Cortex of kidney (tissue), 1 donor: ENCODE data around the gene RICTOR.

Source experiments
- DNase-seq: peaks from one replicate; lab custom pipeline; 2025; lab: John Stamatoyannopoulos, UW

Gene RICTOR

GRCh38 chr5:38940230-38940858 lies 133.9 kb downstream of the RICTOR start:
- DNase-seq, result no peak

DNA sequence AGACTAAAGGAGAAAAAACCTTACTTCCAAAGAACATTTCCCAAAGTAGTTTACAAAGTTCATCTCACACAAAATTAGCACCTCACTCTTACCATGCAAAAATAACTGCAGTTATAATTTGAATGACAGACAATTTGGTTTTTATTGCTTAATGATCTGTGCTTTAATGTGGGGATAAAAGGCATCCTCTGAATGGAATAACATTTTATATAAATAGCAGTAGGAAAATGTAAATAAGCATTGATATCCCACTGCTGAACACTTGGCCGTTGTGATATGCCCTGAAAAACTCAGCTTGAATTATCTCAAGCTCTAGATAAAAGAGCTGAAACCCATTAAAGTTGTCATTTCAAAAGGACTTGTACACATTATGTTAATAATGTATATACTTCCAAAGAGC lies 135.2 kb downstream of the RICTOR start:
- DNase-seq, result no peak

DNA sequence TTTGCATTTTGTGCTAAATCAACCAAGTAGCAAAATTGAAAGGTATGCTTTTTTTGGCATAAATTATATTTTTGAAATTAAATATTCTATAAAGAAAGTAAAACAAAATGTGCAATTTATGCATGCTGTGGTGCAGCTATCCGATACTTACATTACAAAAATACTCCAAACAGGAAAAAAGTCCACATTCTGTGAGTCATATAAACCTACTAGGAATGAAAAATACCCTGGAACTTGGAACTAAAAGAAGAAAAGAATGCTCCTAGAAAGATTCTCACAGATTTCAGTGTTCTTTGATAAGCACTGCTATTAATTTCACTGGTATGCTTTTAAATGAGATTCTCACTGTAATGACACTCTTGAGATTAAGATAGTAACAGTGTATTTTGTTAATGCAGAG lies 135.8 kb downstream of the RICTOR start:
- DNase-seq, result no peak

GRCh38 chr5:38936269-38936668 lies 137.9 kb downstream of the RICTOR start:
- DNase-seq, result no peak

GRCh38 chr5:38935437-38935836 lies 138.8 kb downstream of the RICTOR start:
- DNase-seq, result no peak

- DNase-seq, result no peak
These were observed 141.3 kb downstream of the RICTOR start for GRCh38 chr5:38932854-38933408.

DNA sequence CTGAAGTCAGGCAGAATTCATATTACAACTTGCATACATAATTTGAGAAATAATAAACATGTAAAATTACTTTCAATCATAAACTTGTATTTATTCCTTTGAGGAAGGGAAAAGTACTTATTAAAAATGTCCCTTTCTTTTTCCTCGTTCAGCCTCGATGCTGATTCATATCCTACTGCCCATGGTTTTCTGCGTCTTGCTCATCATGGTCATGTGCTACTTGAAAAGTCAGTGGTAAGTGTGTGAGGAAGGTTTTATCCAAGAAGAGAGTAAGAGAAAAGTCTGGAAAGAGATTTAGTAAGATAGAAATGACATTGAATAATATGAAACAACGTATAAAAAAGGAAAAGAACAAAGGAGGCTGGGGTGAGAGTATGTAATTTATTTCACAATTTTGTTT lies 142.5 kb downstream of the RICTOR start:
- DNase-seq, result no peak

DNA sequence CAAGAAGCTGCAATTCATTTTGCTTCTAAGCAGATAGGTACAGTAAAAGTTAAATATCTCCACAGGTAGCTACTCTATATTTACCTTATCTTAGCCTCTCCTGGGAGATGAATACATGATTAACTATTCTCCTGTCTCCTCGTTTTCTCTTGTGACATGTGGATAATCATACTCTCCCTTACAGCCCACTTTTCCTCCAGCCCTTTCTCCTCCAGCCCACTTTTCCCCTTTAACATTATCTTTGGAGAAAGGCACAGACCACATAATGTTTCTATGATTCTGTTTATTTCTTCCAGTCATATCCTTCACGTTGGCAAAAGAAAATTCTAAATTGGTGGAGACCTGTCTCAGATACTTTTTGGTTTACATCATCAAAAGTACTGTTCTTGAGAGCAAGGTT lies 144.4 kb downstream of the RICTOR start:
- DNase-seq, result no peak

GRCh38 chr5:38927470-38927869 lies 146.7 kb downstream of the RICTOR start:
- DNase-seq, result no peak

DNA sequence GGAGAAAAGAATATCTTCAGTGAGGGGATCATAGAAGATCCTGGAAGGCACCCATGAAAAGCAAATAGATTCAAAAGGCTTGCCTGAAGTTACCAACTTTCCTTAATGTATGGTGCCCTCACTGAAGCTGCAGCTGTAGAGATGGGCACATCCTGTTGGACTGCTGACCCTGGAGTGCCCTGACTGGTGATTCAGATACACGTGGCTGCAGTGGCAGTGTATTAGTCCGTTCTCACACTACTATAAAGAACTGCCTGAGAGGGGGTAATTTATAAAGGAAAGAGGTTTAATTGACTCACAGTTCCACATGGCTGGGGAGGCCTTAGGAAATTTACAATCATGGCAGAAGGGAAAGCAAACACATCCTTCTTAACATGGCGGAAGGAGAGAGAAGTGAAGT lies 148.1 kb downstream of the RICTOR start:
- no peak for DNase-seq

DNA sequence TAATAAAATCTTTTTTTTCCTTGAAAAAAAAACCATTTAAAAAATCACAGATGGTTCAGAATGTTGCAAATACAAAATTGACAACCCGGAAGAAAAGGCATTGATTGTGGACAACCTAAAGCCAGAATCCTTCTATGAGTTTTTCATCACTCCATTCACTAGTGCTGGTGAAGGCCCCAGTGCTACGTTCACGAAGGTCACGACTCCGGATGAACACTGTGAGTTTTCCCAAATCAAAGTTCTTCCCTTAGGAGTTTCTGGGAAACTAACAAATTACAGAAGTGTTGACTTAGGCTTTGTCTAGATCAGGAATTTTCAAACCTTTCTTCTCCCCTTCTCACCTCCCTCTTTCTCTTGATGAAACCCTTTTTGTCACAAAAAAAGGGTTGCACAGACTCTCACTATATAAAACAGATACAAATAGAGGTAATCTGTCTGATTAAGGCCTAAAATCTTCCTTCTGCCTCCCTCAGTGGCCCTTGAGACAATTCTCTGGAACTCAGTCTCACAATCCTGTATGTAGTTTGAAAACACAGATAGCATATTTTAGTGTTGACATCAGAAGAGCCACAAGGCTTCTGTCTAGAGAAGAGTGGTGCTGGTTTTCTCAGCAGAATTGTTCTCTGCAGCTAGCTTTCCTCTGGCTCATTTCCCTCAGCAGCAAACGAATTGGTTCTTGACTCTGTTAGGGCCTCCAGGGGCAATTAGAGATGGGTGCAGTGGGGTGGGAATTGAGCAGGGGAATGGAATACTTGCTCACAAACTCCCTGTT lies 148.9 kb downstream of the RICTOR start:
- DNase-seq, result no peak

DNA sequence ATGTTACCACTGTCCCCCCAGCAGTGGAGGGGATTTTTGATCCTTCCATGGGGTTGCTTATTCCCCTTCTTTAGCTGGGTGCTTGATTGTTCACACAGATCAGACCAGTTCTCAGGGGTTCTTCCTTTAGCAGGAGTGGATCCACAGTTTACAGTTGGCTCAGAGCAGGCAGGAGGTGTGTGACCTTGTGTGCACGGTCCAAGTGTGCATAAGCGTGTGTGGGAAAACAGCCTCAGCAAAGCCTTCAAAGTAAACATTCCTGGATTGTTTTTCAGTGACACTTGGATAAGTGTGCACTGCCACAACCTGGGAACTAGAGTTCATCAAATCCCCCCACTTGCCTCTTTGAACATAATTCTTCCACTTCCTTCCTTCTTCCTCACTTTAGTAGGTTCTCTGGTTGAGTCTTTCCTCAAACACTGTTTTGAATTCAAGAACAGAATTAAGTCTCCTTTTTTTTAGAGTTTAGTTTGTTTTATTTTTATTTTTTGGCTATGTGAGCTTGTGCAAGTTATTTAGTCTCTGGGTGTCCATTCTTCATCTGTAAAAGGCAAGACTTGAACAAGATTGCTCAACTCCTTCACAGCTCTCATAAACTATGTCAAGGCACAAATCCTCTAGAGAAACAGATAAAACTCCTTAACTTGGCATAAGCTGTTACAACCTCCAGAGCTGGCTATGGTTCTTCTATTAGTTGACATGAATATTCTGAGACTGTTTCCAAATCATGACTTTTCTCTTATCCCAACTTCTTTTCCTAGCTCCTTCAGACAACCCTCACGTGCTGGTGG lies 150.3 kb downstream of the RICTOR start:
- no peak for DNase-seq

- DNase-seq, result no peak
These were observed 152.0 kb downstream of the RICTOR start for GRCh38 chr5:38922199-38922598.

DNA sequence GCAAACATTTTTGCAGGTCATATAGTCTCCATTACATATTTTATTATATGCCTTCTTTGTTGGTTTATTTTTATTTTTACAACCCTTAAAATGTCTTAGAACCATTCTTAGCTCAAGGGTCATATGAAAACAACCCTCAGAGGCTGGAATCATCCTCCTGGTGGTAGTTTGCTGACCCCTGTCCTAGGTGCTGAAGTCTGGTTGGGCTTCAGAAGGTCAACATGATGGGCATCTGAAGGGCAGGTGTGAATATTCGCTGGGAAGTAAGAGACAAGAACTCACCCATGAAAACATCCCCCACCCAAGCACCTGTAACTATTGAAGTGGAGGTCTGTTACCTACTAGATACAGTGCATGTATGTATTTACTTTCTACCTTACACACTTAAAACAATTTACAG lies 153.0 kb downstream of the RICTOR start:
- no peak for DNase-seq

GRCh38 chr5:38916802-38917201 lies 157.4 kb downstream of the RICTOR start:
- no peak for DNase-seq

DNA sequence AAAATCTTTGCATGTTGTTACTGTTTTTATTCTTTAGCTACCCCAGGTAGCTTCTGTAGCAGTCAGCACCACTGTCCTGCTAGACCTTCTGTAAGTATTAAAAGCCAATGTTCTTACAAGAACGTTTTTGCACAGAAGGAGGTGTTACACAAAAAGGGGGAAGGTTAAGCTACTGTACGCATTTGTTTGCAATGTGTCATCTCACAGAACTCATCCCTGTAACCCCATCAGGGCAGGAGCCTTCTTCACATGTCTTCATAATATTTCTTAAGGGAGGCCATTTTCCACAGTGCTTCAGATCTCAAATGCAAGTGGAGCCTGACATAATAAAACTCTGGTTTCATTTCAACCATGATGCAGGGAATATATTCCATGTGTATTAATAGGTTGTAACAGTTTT lies 160.5 kb downstream of the RICTOR start:
- DNase-seq, result no peak

DNA sequence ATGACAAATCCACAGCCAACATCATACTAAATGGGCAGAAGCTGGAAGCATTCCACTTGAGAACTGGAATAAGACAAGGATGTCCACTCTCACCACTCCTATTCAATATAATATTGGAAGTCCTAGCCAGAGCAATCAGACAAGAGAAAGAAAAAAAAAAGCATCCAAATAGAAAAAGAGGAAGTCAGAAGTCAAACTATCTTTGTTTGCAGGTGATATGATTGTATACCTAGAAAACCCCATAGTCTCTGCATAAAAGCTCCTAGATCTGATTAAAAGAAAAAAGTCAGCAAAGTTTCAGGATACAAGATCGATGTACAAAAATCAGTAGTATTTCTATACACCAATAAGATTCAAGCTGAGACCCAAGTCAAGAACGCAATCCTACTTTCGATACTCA lies 162.3 kb downstream of the RICTOR start:
- no peak for DNase-seq

- no peak for DNase-seq
These were observed 167.7 kb downstream of the RICTOR start for GRCh38 chr5:38906503-38906902.

DNA sequence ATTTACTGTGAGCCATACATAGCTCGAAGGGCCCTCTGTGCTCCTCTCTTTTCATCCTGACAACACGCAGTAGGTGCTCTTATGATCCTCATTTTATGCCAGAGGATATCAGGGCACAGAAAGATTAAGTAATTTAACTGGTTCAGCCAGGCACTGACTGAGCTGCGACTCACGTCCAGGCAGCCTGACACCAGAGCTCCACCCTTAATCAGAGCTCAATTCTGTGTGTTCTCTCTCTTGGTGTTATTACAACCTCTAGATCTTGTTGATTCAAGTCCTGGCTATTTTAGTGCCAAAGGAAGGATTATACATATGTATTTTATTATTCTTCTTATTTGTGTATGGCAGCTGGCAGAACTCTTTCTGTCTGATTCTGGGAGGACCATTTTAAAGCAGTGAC lies 168.7 kb downstream of the RICTOR start:
- no peak for DNase-seq

- no peak for DNase-seq
These were observed 174.3 kb downstream of the RICTOR start for GRCh38 chr5:38899936-38900335.

- DNase-seq, result no peak
These were observed 177.4 kb downstream of the RICTOR start for GRCh38 chr5:38896760-38897159.

DNA sequence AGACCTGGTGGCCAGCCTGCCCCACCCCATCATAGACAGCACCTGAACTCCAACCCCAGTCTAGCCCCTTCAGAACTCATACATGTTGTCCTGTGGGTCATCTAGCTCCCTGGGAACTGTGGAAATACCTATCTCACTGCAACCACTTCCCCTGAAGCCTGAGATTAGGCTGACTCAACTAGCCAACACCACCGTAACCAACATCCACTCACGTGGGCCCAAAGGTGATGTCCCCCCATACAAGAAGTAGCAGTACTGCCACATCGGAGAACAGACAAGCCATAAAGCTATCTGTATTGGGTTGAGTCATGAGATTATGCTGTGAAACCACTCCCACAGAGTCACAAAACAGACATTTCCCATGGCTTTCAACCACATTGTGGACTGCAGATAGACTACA lies 181.8 kb downstream of the RICTOR start:
- DNase-seq, result no peak

- no peak for DNase-seq
These were observed 182.6 kb downstream of the RICTOR start for GRCh38 chr5:38891563-38891962.
